Endothelial cell of umbilical vein (primary cell): ENCODE results near the gene ERVK3-1. TPM values are rescaled to one million over a fixed set of nuclear protein-coding genes. Genes with fewer than 3 reads are reported as not detected.

ENCODE experiments used
- BruUV-seq: library from RNA; stranded (reverse); fragments of 400-500 nt; replicated peaks from 2 replicates; lab custom pipeline; 2021; lab: Mats Ljungman, UMichigan
- CTCF ChIA-PET: fragments of 300-600, 350-600 bp; sonication (Branson Sonifier 250); formaldehyde crosslinking; loops from one replicate; lab custom pipeline; 2021; ENCODE audit warnings: antibody characterized with exemption, inconsistent platforms; lab: Charles Lee
- POLR2A ChIA-PET: fragments of 300-600, 350-600 bp; sonication (Branson Sonifier 250); formaldehyde crosslinking; loops from one replicate; lab custom pipeline; 2021; ENCODE audit warnings: antibody characterized with exemption, inconsistent platforms; lab: Charles Lee
- DNase-seq: peaks from one replicate; pipeline ENCODE4 v3.0.0-alpha.2; 2011; ENCODE audit warnings: low read depth, low spot score
- FAIRE-seq: peaks from 2 replicates; lab custom pipeline; 2011; peaks lifted over from hg19 to GRCh38; lab: Jason Lieb, UNC
- H2AFZ ChIP-seq: 2 replicates; pipeline ENCODE4 v1.6.0; 2012; ENCODE audit warnings: low read depth, low read length, control low read depth, inconsistent platforms
- H3K27ac ChIP-seq: 2 replicates; pipeline ENCODE4 v1.5.1; 2011; ENCODE audit warnings: low read depth, mild to moderate bottlenecking, control low read depth, low read length, moderate library complexity; ENCODE audit not compliant: insufficient read depth
- H3K27me3 ChIP-seq, 2 experiments: 2 replicates each; pipeline versions ENCODE4 v1.6.0 to v1.6.1; 2011; ENCODE audit warnings: low read length in 2 of 2, mixed read lengths in 1 of 2; ENCODE audit not compliant: control insufficient read depth in 2 of 2, insufficient read depth in 2 of 2
- H3K36me3 ChIP-seq, 2 experiments: 2 replicates in 1 of 2; 3 replicates in 1 of 2; pipeline ENCODE4 v1.5.1; 2011; ENCODE audit warnings: low read length in 2 of 2, mild to moderate bottlenecking in 1 of 2, moderate library complexity in 1 of 2; ENCODE audit not compliant: control insufficient read depth in 2 of 2, insufficient read depth in 2 of 2; ENCODE audit errors: extremely low read depth in 1 of 2
- H3K4me1 ChIP-seq: 3 replicates; pipeline ENCODE4 v1.5.1; 2011; ENCODE audit warnings: mild to moderate bottlenecking, low read length; ENCODE audit not compliant: control insufficient read depth, insufficient read depth; ENCODE audit errors: extremely low read depth
- H3K4me2 ChIP-seq: 2 replicates; pipeline ENCODE4 v1.6.1; 2011; ENCODE audit warnings: low read length, control low read depth, mixed read lengths; ENCODE audit not compliant: insufficient read depth
- H3K4me3 ChIP-seq, 3 experiments: fragments of 200-600 bp in 1 of 3; sonication (generic), shearing (Covaris generic) in 1 of 3; replicated peaks in 1 of 3; 2 replicates each; pipeline ENCODE4 v1.5.1; 2011 to 2016; ENCODE audit warnings: control low read depth in 3 of 3, low read length in 3 of 3, mild to moderate bottlenecking in 2 of 3, inconsistent platforms in 1 of 3, low read depth in 1 of 3, moderate library complexity in 1 of 3; ENCODE audit not compliant: insufficient read depth in 1 of 3
- H3K79me2 ChIP-seq: 2 replicates; pipeline ENCODE4 v1.6.0; 2012; ENCODE audit warnings: low read length, inconsistent platforms; ENCODE audit not compliant: control insufficient read depth, insufficient read depth
- H3K9ac ChIP-seq: replicated peaks from 2 replicates; pipeline ENCODE3; 2011; ENCODE audit warnings: low read length, control low read depth; ENCODE audit not compliant: insufficient read depth; ENCODE audit errors: extremely low read depth
- H3K9me1 ChIP-seq: replicated peaks from 3 replicates; pipeline ENCODE4 v1.6.0; 2011; ENCODE audit warnings: mild to moderate bottlenecking, low read length; ENCODE audit not compliant: control insufficient read depth, insufficient read depth; ENCODE audit errors: extremely low read depth
- H3K9me3 ChIP-seq: replicated peaks from 2 replicates; pipeline ENCODE4 v1.5.1; 2012; ENCODE audit warnings: low read length, inconsistent platforms; ENCODE audit not compliant: control insufficient read depth, insufficient read depth
- H4K20me1 ChIP-seq: replicated peaks from 2 replicates; pipeline ENCODE3; 2011; ENCODE audit warnings: mild to moderate bottlenecking, low read length; ENCODE audit not compliant: control insufficient read depth, insufficient read depth; ENCODE audit errors: extremely low read depth
- CTCF ChIP-seq, 2 donors: IDR thresholded peaks; 1 replicate in 1 of 2; 2 replicates in 1 of 2; pipeline ENCODE4 v1.5.1; 2011; ENCODE audit warnings: low read length in 2 of 2, mild to moderate bottlenecking in 2 of 2, moderate library complexity in 2 of 2, control low read depth in 1 of 2, inconsistent platforms in 1 of 2, low read depth in 1 of 2; ENCODE audit not compliant: insufficient read depth in 1 of 2; ENCODE audit errors: extremely low read depth in 1 of 2
- EZH2 ChIP-seq: IDR thresholded peaks from 2 replicates; pipeline ENCODE4 v1.6.1; 2012; ENCODE audit warnings: borderline replicate concordance, low read depth, mild to moderate bottlenecking, moderate library complexity, low read length, inconsistent platforms; ENCODE audit not compliant: severe bottlenecking
- FOS ChIP-seq: IDR thresholded peaks from 2 replicates; pipeline ENCODE4 v1.6.1; 2011; ENCODE audit warnings: mild to moderate bottlenecking, low read length, moderate library complexity, borderline replicate concordance; ENCODE audit not compliant: insufficient read depth
- GATA2 ChIP-seq: IDR thresholded peaks from 2 replicates; pipeline ENCODE4 v1.7.0; 2011; ENCODE audit warnings: low read depth, mild to moderate bottlenecking, moderate library complexity, mixed read lengths, low read length; ENCODE audit not compliant: insufficient read length, insufficient read depth
- JUN ChIP-seq: IDR thresholded peaks from 2 replicates; pipeline ENCODE4 v1.6.1; 2011; ENCODE audit warnings: borderline replicate concordance, low read depth; ENCODE audit not compliant: insufficient read length, insufficient read depth
- MAX ChIP-seq: IDR thresholded peaks from 2 replicates; pipeline ENCODE4 v1.6.1; 2011; ENCODE audit not compliant: insufficient read depth, insufficient read length
- MYC ChIP-seq: IDR thresholded peaks from one replicate; pipeline ENCODE4 v1.6.1; 2011; ENCODE audit warnings: mild to moderate bottlenecking, low read depth, low read length
- POLR2A ChIP-seq: IDR thresholded peaks from 2 replicates; pipeline ENCODE4 v1.6.1; 2012; ENCODE audit warnings: low read depth, mild to moderate bottlenecking, control low read depth, low read length
- POLR2AphosphoS5 ChIP-seq: IDR thresholded peaks from 2 replicates; pipeline ENCODE4 v1.6.1; 2012; ENCODE audit warnings: low read depth, mild to moderate bottlenecking, control low read depth, low read length, moderate library complexity; ENCODE audit not compliant: insufficient read depth
- dilution Hi-C: fragments of 300-500 bp; cut with MboI; formaldehyde crosslinking; loops from one replicate; pipeline ENCODE4 v1.15.0; 2019; ENCODE audit warnings: low sequenced_read_pairs; ENCODE audit not compliant: extremely low pct_ligation_motif_present
- intact Hi-C: fragments of 100-400 bp; cut with micrococcal nuclease; formaldehyde crosslinking; loops from one replicate; pipeline ENCODE4 v1.10.0; 2022
- polyA plus RNA-seq, 4 experiments: library from polyadenylated mRNA; depleted of rRNA in 3 of 4; stranded (reverse) in 3 of 4; unstranded in 1 of 4; fragments of >200 nt; gene quantifications; 2 replicates each; pipeline versions ENCODE4 v1.2.1 to v1.2.3, GENCODE V29; 2011 to 2012; ENCODE audit warnings: missing spikeins in 1 of 4
- total RNA-seq: library from RNA; stranded (reverse); gene quantifications from 2 replicates; pipeline ENCODE4 v1.2.3, GENCODE V29; 2021

Gene ERVK3-1
- total and polyA plus RNA-seq, 2 donors (not counting 3 experiments of a cell fraction or from before 2014, with no cell fraction given): 25.8 to 29.3 TPM

- H4K20me1 ChIP-seq: no peaks in the 10 kb centered on the region
- H3K4me1 ChIP-seq: peaks cover 9% of the 10 kb centered on the region
- intact Hi-C loops (loop anchor here (1.0 to 2.0 kb wide), 5 partner anchors 20 to 78 kb away; partner anchors contain the start of genes ZNF497, ZNF544, ZNF837 and ZSCAN22), dilution Hi-C loops (no loop called here)
- peak overlapping the region; percentile 59 for H3K4me2 ChIP-seq
- CTCF ChIA-PET: interaction anchor here (1.5 to 2.4 kb wide), 2 partner anchors 9 to 78 kb away, joined by 4 to 9 read pairs; partner anchors contain the start of gene ZNF544
- H3K9ac ChIP-seq: peak overlapping the region; percentile 95
- TF ChIP-seq EZH2 (no peak), FOS (no peak), MAX (no peak), JUN (no peak), MYC (no peak), CTCF (IDR thresholded peaks at IDR 0.05; ENCODE audit: extremely low read depth in 1 of 2, insufficient read depth in 1 of 2, low read depth in 1 of 2, low read length in 2 of 2) (no peak), POLR2AphosphoS5 (no peak), GATA2 (no peak), POLR2A (no peak)
- DNase-seq (no peak), FAIRE-seq (no peak)
- peak overlapping the region; percentile 44 to 72 (median 49) for H3K4me3 ChIP-seq
- POLR2A ChIA-PET: no interaction called here
- BruUV-seq: no TSS peak
- H2AFZ ChIP-seq: no peak overlapping the region
- peaks cover 0 to 4% of the 10 kb centered on the region in 2 experiments for H3K36me3 ChIP-seq
- H3K79me2 ChIP-seq: peaks cover 7% of the 10 kb centered on the region
- H3K9me3 ChIP-seq: no peaks in the 10 kb centered on the region
- H3K27me3 ChIP-seq: no peaks in the 10 kb centered on the region
- no peaks in the 10 kb centered on the region for H3K9me1 ChIP-seq
- peak overlapping the region; percentile 95 for H3K27ac ChIP-seq
Observed at GRCh38 chr19:58305932-58306323, 751 bp downstream of the ERVK3-1 start.
